Lung (tissue), 12 donors: Measurements from ENCODE around the gene MCTP1. TPM values are rescaled to one million over a fixed set of nuclear protein-coding genes. Genes with fewer than 3 reads are reported as not detected.

Experiments used
- ATAC-seq: fragments of 200-7000 bp; cut with Tn5 transposase; one replicate; pipeline ENCODE4 v1.9.1; 2020; ENCODE audit warnings: moderate number of reproducible peaks; ENCODE audit not compliant: insufficient read depth, low FRiP score
- DNase-seq, 3 donors: peaks; one replicate each; pipeline ENCODE4 v3.0.0-alpha.2; 2013 to 2017
- H3K27ac ChIP-seq, 2 donors: one replicate each; pipeline ENCODE4 v1.5.1; 2013; ENCODE audit warnings: mild to moderate bottlenecking in 2 of 2, moderate library complexity in 2 of 2, control low read depth in 1 of 2, inconsistent platforms in 1 of 2, low read depth in 1 of 2, low read length in 1 of 2
- H3K27me3 ChIP-seq, 3 donors: one replicate each; pipeline ENCODE4 v1.5.1; 2013; ENCODE audit warnings: low read length in 2 of 3; ENCODE audit not compliant: control insufficient read depth in 3 of 3, insufficient read depth in 3 of 3
- H3K36me3 ChIP-seq, 4 donors: one replicate each; pipeline ENCODE4 v1.5.1; 2013; ENCODE audit warnings: low read length in 4 of 4, mild to moderate bottlenecking in 1 of 4, moderate library complexity in 1 of 4; ENCODE audit not compliant: control insufficient read depth in 4 of 4, insufficient read depth in 4 of 4
- H3K4me1 ChIP-seq, 5 donors: one replicate each; pipeline ENCODE4 v1.5.1; 2013; ENCODE audit warnings: low read length in 5 of 5, mild to moderate bottlenecking in 2 of 5, moderate library complexity in 1 of 5; ENCODE audit not compliant: control insufficient read depth in 5 of 5, insufficient read depth in 5 of 5
- H3K4me3 ChIP-seq: one replicate; pipeline ENCODE4 v1.5.1; 2013; ENCODE audit warnings: mild to moderate bottlenecking, control low read depth, moderate library complexity
- H3K9ac ChIP-seq, 2 donors: one replicate each; pipeline ENCODE4 v1.5.1; 2013; ENCODE audit warnings: low read length in 2 of 2, control low read depth in 1 of 2; ENCODE audit not compliant: insufficient read depth in 1 of 2
- H3K9me3 ChIP-seq, 4 donors: one replicate each; pipeline ENCODE4 v1.5.1; 2013; ENCODE audit warnings: low read length in 3 of 4, mild to moderate bottlenecking in 1 of 4, moderate library complexity in 1 of 4; ENCODE audit not compliant: control insufficient read depth in 4 of 4, insufficient read depth in 3 of 4
- WGBS, 2 donors: extraction: QIAGEN DNeasy Blood & Tissue Kit; methylation state at CpG; one replicate each; pipeline ENCODE4 v1.1.7; 2013; 5-methylcytosine and 5-hydroxymethylcytosine counted together
- polyA plus RNA-seq, 2 donors: library from polyadenylated mRNA; stranded (reverse); fragments of 200-250 nt; gene quantifications; one replicate each; pipeline ENCODE4 v1.2.1, GENCODE V29; 2013
- total RNA-seq, 2 donors: library from RNA; depleted of rRNA in 1 of 2; stranded (reverse); fragments of >200 nt in 1 of 2; gene quantifications; one replicate each; pipeline ENCODE4 v1.2.1, GENCODE V29; 2014 to 2021
- TF ChIP-seq, protein P1 (sequence below): IDR thresholded peaks from 2 replicates; pipeline ENCODE4 v1.5.1; 2012; ENCODE audit warnings: mild to moderate bottlenecking; ENCODE audit errors: control extremely low read depth, extremely low read depth
- donor health status: control.
- donor health status: control.
- donor health status: Bipolar disorder and iron deficiency.
- donor health status: healthy.
- donor health status: DM: yes; HTN: yes; CAD: no.

Gene MCTP1
- total and polyA plus RNA-seq, 4 donors, result 5.8 to 34.8 (median 27.4) TPM

DNA sequence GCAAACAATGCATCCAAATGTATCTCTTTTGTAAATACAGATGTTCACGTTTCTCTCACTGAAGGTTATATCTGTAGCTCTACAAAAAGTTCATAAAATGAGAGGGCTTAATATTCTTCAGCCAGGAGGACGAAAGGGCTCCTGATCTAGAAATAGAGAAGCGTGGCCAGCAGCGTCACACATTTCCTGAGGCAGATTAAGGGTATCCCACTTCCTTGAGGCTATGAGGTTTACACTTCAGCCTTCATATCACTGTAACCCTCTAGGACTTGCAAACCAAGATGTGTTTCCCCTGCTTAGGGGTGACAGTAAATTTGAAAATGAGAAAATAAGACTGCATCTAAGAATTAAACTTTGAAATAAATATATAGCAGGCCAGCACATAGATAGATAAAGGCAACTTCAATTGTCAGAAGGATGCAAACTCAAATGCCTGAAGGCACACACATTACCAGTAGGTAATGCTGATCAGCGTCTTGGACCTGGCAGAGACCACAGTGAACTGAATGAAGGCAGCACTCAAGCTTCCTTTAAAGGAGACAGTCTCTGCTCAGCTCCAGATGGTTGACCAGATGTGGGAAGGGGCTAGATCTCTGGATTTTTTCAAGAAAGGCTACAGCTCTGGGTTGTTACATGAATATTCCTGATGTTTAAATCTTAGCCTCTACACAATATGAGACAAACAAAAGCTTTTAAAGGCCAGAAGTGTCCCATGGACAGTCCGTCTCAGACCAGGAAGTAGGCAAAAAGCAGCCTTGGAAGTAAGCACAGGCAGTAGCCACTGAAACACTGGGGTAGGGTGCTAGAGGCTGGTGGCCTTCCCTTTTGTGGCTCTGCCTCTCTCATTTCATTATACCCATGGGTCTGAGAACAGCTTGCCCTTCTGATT lies 197.7 kb downstream of the MCTP1 start:
- Histone ChIP-seq H3K4me3 (no peak overlapping the region), H3K36me3 (no peaks in the 10 kb centered on the region), H3K4me1 (no peaks in the 10 kb centered on the region), H3K9ac (no peak overlapping the region), H3K27ac (peak overlapping the region in 1 of 2 donors; percentile 47), H3K27me3 (no peaks in the 10 kb centered on the region), H3K9me3 (peaks cover 0 to 4% (median under 1%) of the 10 kb centered on the region in 4 donors)
- WGBS, 2 donors, result 37 to 59% methylated on average over 6 of the region's 6 CpGs
- TF ChIP-seq, protein P1, sequence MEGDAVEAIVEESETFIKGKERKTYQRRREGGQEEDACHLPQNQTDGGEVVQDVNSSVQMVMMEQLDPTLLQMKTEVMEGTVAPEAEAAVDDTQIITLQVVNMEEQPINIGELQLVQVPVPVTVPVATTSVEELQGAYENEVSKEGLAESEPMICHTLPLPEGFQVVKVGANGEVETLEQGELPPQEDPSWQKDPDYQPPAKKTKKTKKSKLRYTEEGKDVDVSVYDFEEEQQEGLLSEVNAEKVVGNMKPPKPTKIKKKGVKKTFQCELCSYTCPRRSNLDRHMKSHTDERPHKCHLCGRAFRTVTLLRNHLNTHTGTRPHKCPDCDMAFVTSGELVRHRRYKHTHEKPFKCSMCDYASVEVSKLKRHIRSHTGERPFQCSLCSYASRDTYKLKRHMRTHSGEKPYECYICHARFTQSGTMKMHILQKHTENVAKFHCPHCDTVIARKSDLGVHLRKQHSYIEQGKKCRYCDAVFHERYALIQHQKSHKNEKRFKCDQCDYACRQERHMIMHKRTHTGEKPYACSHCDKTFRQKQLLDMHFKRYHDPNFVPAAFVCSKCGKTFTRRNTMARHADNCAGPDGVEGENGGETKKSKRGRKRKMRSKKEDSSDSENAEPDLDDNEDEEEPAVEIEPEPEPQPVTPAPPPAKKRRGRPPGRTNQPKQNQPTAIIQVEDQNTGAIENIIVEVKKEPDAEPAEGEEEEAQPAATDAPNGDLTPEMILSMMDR, result no peak
- no peak for DNase-seq
- no peak for ATAC-seq

DNA sequence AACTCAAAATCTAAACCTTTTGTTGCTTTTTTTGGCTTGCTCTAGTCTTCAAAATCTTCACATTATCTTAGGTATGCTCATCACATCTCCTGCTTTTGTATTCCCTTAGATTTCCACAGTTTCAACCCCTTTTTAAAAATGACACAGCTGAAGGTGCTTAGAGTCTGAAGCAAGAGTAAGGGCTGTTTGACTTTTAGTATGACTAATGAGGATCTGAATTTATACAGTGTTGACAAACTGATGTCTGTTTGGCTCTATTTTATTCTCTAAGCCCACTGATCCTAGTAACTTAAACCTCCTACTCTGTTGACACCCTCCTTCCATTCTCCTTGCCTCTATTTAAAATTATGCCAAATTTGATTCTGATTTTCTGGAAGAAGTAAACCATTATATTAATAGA lies 200.1 kb downstream of the MCTP1 start:
- no peaks in the 10 kb centered on the region for H3K27me3 ChIP-seq
- no peaks in the 10 kb centered on the region for H3K9me3 ChIP-seq
- DNase-seq (no peak), ATAC-seq (no peak)
- TF ChIP-seq, protein P1, result no peak
- H3K36me3 ChIP-seq, result no peaks in the 10 kb centered on the region
- no peak overlapping the region for H3K9ac ChIP-seq
- no peaks in the 10 kb centered on the region for H3K4me1 ChIP-seq
- no peak overlapping the region for H3K27ac ChIP-seq
- no peak overlapping the region for H3K4me3 ChIP-seq

- H3K4me1 ChIP-seq, result no peaks in the 10 kb centered on the region
- DNase-seq (no peak), ATAC-seq (no peak)
- H3K4me3 ChIP-seq, result no peak overlapping the region
- no peak overlapping the region for H3K27ac ChIP-seq
- TF ChIP-seq, protein P1, result no peak
- H3K27me3 ChIP-seq, result no peaks in the 10 kb centered on the region
- WGBS, 2 donors, result 53 to 65% methylated on average over 3 of the region's 3 CpGs
- no peak overlapping the region for H3K9ac ChIP-seq
- no peaks in the 10 kb centered on the region for H3K36me3 ChIP-seq
- H3K9me3 ChIP-seq, result no peaks in the 10 kb centered on the region
These were observed 201.3 kb downstream of the MCTP1 start for GRCh38 chr5:95083606-95084005.
